Body of pancreas (tissue), 4 donors: ENCODE results near the gene CTSC. TPM values are rescaled to one million over a fixed set of nuclear protein-coding genes. Genes with fewer than 3 reads are reported as not detected.
A peak's percentile ranks its signal among the peaks of the same experiment; 100 is the strongest.

ENCODE experiments used
- ATAC-seq: fragments of 150-250 bp; one replicate; pipeline ENCODE4 v1.9.1; 2016
- DNase-seq, 4 donors: peaks; one replicate each; pipeline ENCODE4 v3.0.0-alpha.2; 2019
- H3K27ac ChIP-seq, 4 donors: fragments of 200-600 bp; sonication (generic); 1 replicate in 3 of 4; 2 replicates in 1 of 4; pipeline versions ENCODE4 v1.5.1 to v1.6.1; 2016 to 2019; ENCODE audit warnings: mild to moderate bottlenecking in 1 of 4, mixed read lengths in 1 of 4, moderate library complexity in 1 of 4
- H3K27me3 ChIP-seq, 2 donors: fragments of 200-600 bp; sonication (generic); one replicate each; pipeline ENCODE4 v1.6.0; 2016; ENCODE audit warnings: mild to moderate bottlenecking in 1 of 2
- H3K36me3 ChIP-seq, 2 donors: fragments of 200-600 bp; sonication (generic); replicated peaks in 1 of 2; 2 replicates each; pipeline ENCODE4 v1.5.1; 2016; ENCODE audit warnings: low read depth in 2 of 2; ENCODE audit not compliant: insufficient read depth in 1 of 2
- H3K4me1 ChIP-seq: fragments of 200-600 bp; sonication (generic); one replicate; pipeline ENCODE4 v1.6.0; 2016
- H3K4me3 ChIP-seq, 2 donors: fragments of 200-600 bp; sonication (generic); 1 replicate in 1 of 2; 2 replicates in 1 of 2; pipeline ENCODE4 v1.5.1; 2016 to 2019
- H3K9me3 ChIP-seq, 3 donors: fragments of 200-600 bp; sonication (generic); 1 replicate in 2 of 3; 2 replicates in 1 of 3; pipeline ENCODE4 v1.5.1; 2016
- POLR2A ChIP-seq, 3 donors: fragments of 450-650 bp; IDR thresholded peaks; one replicate each; pipeline ENCODE4 v1.6.1; 2016; ENCODE audit warnings: antibody characterized with exemption in 3 of 3, mild to moderate bottlenecking in 2 of 3
- WGBS, 2 donors: methylation state at CpG; one replicate each; pipeline ENCODE4 v1.1.5; 2017; 5-methylcytosine and 5-hydroxymethylcytosine counted together
- intact Hi-C: fragments of 100-400 bp; cut with DNase I; formaldehyde crosslinking; loops from one replicate; pipeline ENCODE4 v1.15.1; 2023
- total RNA-seq, 2 donors: library from RNA; depleted of rRNA; stranded (reverse); fragments of >200 nt; gene quantifications; one replicate each; pipeline ENCODE4 v1.1.0, GENCODE V29; 2016
- TF ChIP-seq, protein P1 (sequence below), 7 experiments: fragments of 450-650 bp in 4 of 7; fragments of 200-600 bp in 3 of 7; sonication (generic) in 3 of 7; IDR thresholded peaks; one replicate each; pipeline ENCODE4 v1.5.1; 2016 to 2019; ENCODE audit warnings: antibody characterized with exemption in 7 of 7

The CTSC gene
- total RNA-seq, 2 donors from 2014 or later, result 23.4 to 37.6 TPM

DNA sequence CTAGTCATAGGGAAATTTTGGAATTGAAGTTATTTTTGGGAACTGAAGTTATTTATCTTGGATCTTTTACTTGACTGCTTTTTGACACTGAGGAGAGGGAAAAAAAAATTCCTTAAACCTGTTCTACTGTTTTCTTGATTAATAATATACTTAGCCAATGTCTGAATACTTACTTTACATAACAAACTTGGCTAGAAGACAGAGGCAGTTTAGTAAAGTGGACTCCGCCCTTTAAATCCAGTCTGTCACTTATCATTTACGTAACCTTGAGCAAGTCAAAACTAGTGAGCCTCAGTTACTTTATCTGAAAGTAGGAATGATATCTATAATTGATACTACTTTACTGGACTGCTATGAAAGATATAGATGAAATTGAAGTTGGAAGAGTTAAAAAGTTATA is 19.5 kb downstream of the CTSC start:
- Histone ChIP-seq H3K9me3 (no peaks in the 10 kb centered on the region), H3K4me3 (no peak overlapping the region), H3K36me3 (no peaks in the 10 kb centered on the region), H3K27ac (no peak overlapping the region), H3K27me3 (no peaks in the 10 kb centered on the region), H3K4me1 (peaks cover 17% of the 10 kb centered on the region)
- no peak for TF ChIP-seq POLR2A (IDR thresholded peaks at IDR 0.05)
- TF ChIP-seq, protein P1, sequence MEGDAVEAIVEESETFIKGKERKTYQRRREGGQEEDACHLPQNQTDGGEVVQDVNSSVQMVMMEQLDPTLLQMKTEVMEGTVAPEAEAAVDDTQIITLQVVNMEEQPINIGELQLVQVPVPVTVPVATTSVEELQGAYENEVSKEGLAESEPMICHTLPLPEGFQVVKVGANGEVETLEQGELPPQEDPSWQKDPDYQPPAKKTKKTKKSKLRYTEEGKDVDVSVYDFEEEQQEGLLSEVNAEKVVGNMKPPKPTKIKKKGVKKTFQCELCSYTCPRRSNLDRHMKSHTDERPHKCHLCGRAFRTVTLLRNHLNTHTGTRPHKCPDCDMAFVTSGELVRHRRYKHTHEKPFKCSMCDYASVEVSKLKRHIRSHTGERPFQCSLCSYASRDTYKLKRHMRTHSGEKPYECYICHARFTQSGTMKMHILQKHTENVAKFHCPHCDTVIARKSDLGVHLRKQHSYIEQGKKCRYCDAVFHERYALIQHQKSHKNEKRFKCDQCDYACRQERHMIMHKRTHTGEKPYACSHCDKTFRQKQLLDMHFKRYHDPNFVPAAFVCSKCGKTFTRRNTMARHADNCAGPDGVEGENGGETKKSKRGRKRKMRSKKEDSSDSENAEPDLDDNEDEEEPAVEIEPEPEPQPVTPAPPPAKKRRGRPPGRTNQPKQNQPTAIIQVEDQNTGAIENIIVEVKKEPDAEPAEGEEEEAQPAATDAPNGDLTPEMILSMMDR (IDR thresholded peaks at IDR 0.05), result no peak
- DNase-seq, result no peak
- WGBS, 2 donors, result 12 to 23% methylated on average over 2 of the region's 2 CpGs
- intact Hi-C loops, result no loop called here
- ATAC-seq, result no peak

DNA sequence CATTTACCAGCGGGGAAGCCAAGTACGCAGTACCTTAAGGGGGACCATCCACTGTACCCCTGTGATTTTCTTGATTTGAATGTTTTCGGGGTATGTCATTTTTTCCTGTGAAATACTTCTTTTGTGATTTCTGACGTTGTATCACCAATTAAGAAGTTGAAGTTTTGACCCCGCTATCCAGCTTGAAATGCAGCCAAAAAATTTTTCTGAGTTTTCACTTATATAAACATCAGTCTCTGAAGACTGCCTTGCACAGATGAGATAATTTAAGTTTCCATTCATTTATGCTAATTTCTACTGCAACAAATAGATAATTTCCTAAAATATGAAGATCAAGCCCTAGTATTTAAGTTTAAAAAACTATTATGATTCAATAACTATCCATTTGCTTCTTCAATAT is 20.0 kb downstream of the CTSC start:
- ATAC-seq (no peak), DNase-seq (no peak)
- H3K4me3 ChIP-seq, result no peak overlapping the region
- WGBS, 2 donors, result 61 to 69% methylated on average over 5 of the region's 5 CpGs
- no peaks in the 10 kb centered on the region for H3K36me3 ChIP-seq
- no peaks in the 10 kb centered on the region for H3K9me3 ChIP-seq
- peaks cover 17% of the 10 kb centered on the region for H3K4me1 ChIP-seq
- TF ChIP-seq, protein P1 (IDR thresholded peaks at IDR 0.05), result no peak
- no peak for TF ChIP-seq POLR2A (IDR thresholded peaks at IDR 0.05)
- intact Hi-C loops, result no loop called here
- H3K27me3 ChIP-seq, result no peaks in the 10 kb centered on the region
- no peak overlapping the region for H3K27ac ChIP-seq

DNA sequence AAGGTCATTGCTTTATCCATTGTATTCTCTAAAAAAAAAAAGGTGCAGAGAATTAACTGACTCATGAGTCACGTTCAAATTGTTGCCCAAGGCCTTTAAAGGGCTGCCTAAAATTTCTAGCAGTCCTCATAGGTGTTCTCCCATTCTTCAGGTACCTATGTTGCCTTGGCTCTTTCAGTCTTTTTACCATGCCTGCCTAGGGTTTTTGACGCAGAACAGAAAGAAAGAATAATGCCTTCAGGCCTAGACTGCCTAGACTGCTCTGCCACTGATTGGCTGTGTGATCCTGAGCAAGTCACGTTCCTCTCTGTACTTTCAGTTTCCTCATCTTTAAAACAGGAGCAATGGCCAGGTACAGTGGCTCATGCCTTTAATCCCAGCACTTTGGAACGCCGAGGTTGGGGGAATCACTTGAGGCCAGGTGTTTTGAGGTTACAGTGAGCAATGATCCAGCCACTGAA is 21.5 kb downstream of the CTSC start:
- Histone ChIP-seq H3K9me3 (no peaks in the 10 kb centered on the region), H3K4me3 (no peak overlapping the region), H3K27me3 (no peaks in the 10 kb centered on the region), H3K36me3 (no peaks in the 10 kb centered on the region), H3K4me1 (peaks cover 17% of the 10 kb centered on the region), H3K27ac (peak overlapping the region in 2 of 4 donors; percentile 22 to 41)
- WGBS, 2 donors, result 61 to 63% methylated on average over 5 of the region's 5 CpGs
- ATAC-seq (no peak), DNase-seq (no peak)
- TF ChIP-seq, protein P1 (IDR thresholded peaks at IDR 0.05), result no peak
- TF ChIP-seq POLR2A (IDR thresholded peaks at IDR 0.05), result no peak
- intact Hi-C loops, result no loop called here

DNA sequence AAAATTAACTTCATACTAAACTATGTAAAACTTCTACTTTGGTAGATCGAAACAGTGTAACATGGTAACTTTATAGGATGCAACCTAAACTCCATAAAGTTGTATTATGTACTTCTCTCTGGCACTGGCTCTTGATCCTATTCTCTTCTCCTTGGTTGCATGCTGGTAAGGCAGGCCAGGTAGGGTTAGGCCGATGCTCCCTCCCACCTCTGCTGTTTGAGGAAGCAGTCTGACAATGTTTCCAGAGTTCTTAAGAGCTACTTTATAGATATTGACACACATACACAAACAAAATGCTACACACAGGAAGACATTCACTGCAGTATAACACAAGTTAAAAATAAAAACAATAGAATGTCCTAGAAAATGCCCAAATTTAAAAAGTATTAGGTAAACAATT is 22.5 kb downstream of the CTSC start:
- Histone ChIP-seq H3K27me3 (no peaks in the 10 kb centered on the region), H3K4me3 (no peak overlapping the region), H3K27ac (no peak overlapping the region), H3K4me1 (peaks cover 17% of the 10 kb centered on the region), H3K36me3 (no peaks in the 10 kb centered on the region), H3K9me3 (no peaks in the 10 kb centered on the region)
- no peak for TF ChIP-seq POLR2A (IDR thresholded peaks at IDR 0.05)
- TF ChIP-seq, protein P1 (IDR thresholded peaks at IDR 0.05), result no peak
- intact Hi-C loops, result no loop called here
- DNase-seq (no peak), ATAC-seq (no peak)
- WGBS, 2 donors, result 89 to 90% methylated on average over 2 of the region's 2 CpGs

DNA sequence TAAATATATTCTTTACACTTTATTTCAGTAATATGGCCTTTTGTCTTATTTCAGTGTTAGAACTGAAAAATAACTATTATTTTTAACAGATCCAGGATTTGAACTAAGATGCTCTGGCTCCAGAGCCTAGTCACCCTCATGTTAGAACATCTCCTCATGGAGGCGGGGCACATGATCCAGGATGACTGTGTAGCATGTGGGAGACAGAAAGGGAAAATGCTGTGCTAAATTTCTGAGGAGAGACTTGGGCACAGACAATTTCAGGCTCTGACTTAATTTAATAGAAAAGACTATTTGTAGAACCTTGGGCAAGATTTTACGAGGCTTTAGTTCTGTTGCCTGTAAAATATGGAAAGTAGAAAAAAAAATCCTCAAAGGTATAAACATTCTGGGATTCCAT is 24.1 kb downstream of the CTSC start:
- no peak for ATAC-seq
- Histone ChIP-seq H3K27me3 (no peaks in the 10 kb centered on the region), H3K4me3 (no peak overlapping the region), H3K27ac (no peak overlapping the region), H3K4me1 (peaks cover 17% of the 10 kb centered on the region), H3K36me3 (no peaks in the 10 kb centered on the region), H3K9me3 (no peaks in the 10 kb centered on the region)
- 88 to 100% methylated on average over 2 of the region's 2 CpGs for WGBS, 2 donors
- TF ChIP-seq, protein P1 (IDR thresholded peaks at IDR 0.05), result no peak
- no peak for TF ChIP-seq POLR2A (IDR thresholded peaks at IDR 0.05)
- no peak for DNase-seq
- intact Hi-C loops, result no loop called here
